Measurements from ENCODE around the gene SYP. TPM values are rescaled to one million over a fixed set of nuclear protein-coding genes. Genes with fewer than 3 reads are reported as not detected.

Gene SYP
- total RNA-seq, 3 donors from 2014 or later (not counting 1 experiment from before 2014, with no cell fraction given): 0.36 to 1.0 (median 0.80) TPM

DNA sequence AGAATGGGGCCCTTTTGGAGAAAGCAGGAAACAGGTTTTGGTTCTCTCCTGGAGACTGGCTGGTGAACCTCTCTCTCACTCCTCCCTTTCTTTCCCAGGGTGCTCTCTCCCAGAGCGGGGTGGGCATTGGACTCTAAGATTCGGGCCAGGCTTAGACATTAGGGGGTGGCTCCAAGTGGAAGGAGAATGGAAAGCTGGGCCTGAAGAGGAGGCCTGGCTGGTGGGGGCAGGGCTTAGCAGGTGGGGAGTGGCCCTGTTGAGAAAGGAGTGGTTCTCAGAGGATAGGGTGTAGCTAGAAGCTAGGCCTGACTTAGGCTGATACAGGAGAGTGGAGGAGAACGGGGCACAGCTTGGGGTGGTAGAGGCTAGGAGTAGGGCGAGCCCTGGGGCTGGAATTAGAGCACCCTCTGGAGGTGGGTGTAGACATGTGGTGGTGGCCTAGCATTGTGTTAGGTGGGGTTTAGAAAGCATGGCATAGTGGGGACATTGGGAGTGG lies 22.6 kb downstream of the SYP start:
- H3K36me3 Mint-ChIP-seq: no peaks in the 10 kb centered on the region
- WGBS (ENCODE audit: insufficient coverage): 84% methylated on average over 4 of the region's 4 CpGs
- peak overlapping the region in 1 of 2 donors; percentile 69 for H3K27ac Mint-ChIP-seq

DNA sequence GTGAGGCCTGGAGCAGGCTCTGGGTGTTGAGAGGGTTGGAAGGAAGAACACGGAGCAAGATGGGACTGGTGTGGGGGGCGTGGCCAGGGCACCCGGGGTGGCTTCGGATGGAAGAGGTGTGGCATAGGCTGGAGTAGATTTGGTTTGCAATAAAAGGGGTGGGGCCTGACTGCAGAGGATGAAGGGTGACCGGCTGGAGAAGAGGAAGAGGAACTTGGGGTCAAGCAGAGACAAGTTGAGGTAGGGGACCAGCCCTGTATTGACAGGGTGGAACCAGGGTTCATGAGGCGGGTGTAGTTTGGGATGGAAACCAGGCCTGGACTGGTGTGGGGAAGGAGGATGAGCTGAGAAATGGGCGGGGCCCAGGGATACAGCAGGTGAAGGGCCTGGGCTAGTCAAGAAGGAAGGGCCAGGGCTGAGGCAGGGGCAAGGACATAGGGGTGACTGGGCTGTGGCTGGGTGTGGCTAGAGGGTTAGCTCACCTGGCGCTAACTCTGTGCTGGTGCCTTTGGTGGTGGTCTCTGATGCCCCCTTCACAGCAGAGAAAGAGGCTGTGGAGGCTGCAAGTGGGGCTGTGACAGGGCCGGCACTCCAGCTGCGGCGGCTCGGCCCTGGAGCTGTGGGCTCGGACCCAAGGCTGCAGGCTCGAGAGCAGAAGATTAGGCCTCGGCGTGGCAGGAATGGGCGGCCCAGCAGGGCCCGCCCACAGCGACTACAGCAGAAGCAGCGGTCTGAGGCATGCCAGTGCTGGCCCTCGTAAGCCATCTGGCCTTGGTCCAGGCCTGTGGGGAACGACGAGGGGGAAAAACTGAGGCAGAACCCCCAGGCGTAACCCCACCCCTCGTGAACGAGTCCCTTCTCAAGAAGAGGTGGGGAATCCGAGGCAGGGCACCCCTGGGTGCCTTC lies 23.3 kb downstream of the SYP start:
- Histone ChIP-seq H3K36me3 (ENCODE audit: control insufficient read depth, insufficient read depth, low read length) (peaks cover 16% of the 10 kb centered on the region), H3K27ac (ENCODE audit: low read length) (no peak overlapping the region), H3K27me3 (ENCODE audit: control insufficient read depth, insufficient read depth, low read length) (no peaks in the 10 kb centered on the region), H3K4me3 (ENCODE audit: low read length) (no peak overlapping the region), H3K4me1 (ENCODE audit: control insufficient read depth, insufficient read depth, low read length) (peaks cover 21% of the 10 kb centered on the region), H3K9me3 (ENCODE audit: control insufficient read depth, insufficient read depth, low read length) (no peaks in the 10 kb centered on the region)
- H3K36me3 Mint-ChIP-seq: no peaks in the 10 kb centered on the region
- H3K27me3 Mint-ChIP-seq (ENCODE audit: low read depth in 2 of 2): no peaks in the 10 kb centered on the region
- TF ChIP-seq, protein P1, sequence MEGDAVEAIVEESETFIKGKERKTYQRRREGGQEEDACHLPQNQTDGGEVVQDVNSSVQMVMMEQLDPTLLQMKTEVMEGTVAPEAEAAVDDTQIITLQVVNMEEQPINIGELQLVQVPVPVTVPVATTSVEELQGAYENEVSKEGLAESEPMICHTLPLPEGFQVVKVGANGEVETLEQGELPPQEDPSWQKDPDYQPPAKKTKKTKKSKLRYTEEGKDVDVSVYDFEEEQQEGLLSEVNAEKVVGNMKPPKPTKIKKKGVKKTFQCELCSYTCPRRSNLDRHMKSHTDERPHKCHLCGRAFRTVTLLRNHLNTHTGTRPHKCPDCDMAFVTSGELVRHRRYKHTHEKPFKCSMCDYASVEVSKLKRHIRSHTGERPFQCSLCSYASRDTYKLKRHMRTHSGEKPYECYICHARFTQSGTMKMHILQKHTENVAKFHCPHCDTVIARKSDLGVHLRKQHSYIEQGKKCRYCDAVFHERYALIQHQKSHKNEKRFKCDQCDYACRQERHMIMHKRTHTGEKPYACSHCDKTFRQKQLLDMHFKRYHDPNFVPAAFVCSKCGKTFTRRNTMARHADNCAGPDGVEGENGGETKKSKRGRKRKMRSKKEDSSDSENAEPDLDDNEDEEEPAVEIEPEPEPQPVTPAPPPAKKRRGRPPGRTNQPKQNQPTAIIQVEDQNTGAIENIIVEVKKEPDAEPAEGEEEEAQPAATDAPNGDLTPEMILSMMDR (IDR thresholded peaks at IDR 0.05): no peak
- H3K27ac Mint-ChIP-seq: peak overlapping the region in 1 of 2 donors; percentile 54
- WGBS (ENCODE audit: insufficient coverage): 86% methylated on average over 25 of the region's 27 CpGs
- H3K4me1 Mint-ChIP-seq: peaks cover 0 to 20% of the 10 kb centered on the region in 2 donors
- no peak for DNase-seq
- H3K9me3 Mint-ChIP-seq: no peaks in the 10 kb centered on the region
- intact Hi-C loops (cut with micrococcal nuclease): no loop called here
- no peak overlapping the region for H3K4me3 Mint-ChIP-seq
- no peak for ATAC-seq

More for the DNA sequence above, 22.6 kb downstream of the SYP start:
- Mint-ChIP-seq H3K4me3 (no peak overlapping the region), H3K4me1 (peaks cover 0 to 24% of the 10 kb centered on the region in 2 donors), H3K9me3 (no peaks in the 10 kb centered on the region), H3K27me3 (ENCODE audit: low read depth in 2 of 2) (no peaks in the 10 kb centered on the region)
- Histone ChIP-seq H3K9me3 (ENCODE audit: control insufficient read depth, insufficient read depth, low read length) (no peaks in the 10 kb centered on the region), H3K27me3 (ENCODE audit: control insufficient read depth, insufficient read depth, low read length) (no peaks in the 10 kb centered on the region), H3K36me3 (ENCODE audit: control insufficient read depth, insufficient read depth, low read length) (peaks cover 17% of the 10 kb centered on the region), H3K27ac (ENCODE audit: low read length) (no peak overlapping the region), H3K4me3 (ENCODE audit: low read length) (no peak overlapping the region), H3K4me1 (ENCODE audit: control insufficient read depth, insufficient read depth, low read length) (peaks cover 16% of the 10 kb centered on the region)
- intact Hi-C loops (cut with micrococcal nuclease): no loop called here
- ATAC-seq (peak in 2 of 3 donors; percentile 52 to 65), DNase-seq (peak in 1 of 2 donors; percentile 46)
- TF ChIP-seq, protein P1 (IDR thresholded peaks at IDR 0.05): no peak

DNA sequence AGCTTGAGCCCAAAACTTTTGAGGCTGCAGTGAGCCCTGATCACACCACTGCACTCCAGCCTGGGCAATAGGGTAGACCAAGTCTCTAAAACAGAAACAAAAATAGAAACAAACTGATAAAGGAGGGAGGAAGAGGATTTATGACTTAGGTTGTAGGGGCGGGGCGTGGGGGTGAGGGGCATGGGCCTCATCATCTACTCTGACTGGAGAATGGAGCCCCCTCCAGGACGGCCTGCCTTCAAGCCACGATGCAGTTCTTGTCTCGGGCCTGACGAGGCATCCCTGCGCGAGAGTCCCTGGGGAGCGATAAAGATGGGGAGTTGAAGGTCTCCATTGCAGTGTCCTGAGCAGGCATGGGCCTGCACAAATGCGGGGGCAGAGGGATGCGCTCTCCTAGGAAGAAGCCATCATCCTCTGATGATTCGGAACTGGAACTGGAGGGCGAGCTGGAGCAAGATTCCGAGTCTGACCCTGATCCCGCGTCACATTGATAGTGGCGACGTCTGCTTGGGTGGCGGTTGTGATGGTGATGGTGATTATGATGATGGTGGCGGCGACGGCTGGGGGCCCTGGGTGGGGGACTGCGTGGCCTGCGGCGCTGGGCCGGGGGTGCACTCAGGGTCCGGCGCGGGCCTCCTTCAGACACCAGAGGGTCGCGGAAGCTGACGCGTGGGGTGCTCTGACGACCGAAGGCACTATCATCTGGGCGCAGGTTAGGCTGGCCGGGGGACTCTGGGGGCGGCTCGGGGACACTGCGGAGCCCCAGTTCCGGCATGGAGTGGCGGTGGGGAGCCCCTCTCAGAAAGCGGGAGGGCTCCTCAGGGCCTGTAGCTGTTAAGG lies 24.3 kb downstream of the SYP start:
- TF ChIP-seq, protein P1 (IDR thresholded peaks at IDR 0.05): no peak
- no peak overlapping the region for H3K4me3 Mint-ChIP-seq
- peaks cover 14% of the 10 kb centered on the region for H3K36me3 ChIP-seq (ENCODE audit: control insufficient read depth, insufficient read depth, low read length)
- H3K9me3 Mint-ChIP-seq: no peaks in the 10 kb centered on the region
- H3K27ac Mint-ChIP-seq: no peak overlapping the region
- H3K4me3 ChIP-seq (ENCODE audit: low read length): no peak overlapping the region
- peaks cover 25% of the 10 kb centered on the region for H3K4me1 ChIP-seq (ENCODE audit: control insufficient read depth, insufficient read depth, low read length)
- no peaks in the 10 kb centered on the region for H3K27me3 ChIP-seq (ENCODE audit: control insufficient read depth, insufficient read depth, low read length)
- ATAC-seq: no peak
- H3K27me3 Mint-ChIP-seq (ENCODE audit: low read depth in 2 of 2): no peaks in the 10 kb centered on the region
- 95% methylated on average over 38 of the region's 43 CpGs for WGBS (ENCODE audit: insufficient coverage)
- H3K36me3 Mint-ChIP-seq: no peaks in the 10 kb centered on the region
- DNase-seq: no peak
- intact Hi-C loops (cut with micrococcal nuclease): no loop called here
- H3K9me3 ChIP-seq (ENCODE audit: control insufficient read depth, insufficient read depth, low read length): no peaks in the 10 kb centered on the region
- H3K27ac ChIP-seq (ENCODE audit: low read length): no peak overlapping the region
- peaks cover 0 to 20% of the 10 kb centered on the region in 2 donors for H3K4me1 Mint-ChIP-seq
